ENCODE measurements around the gene GPX2. TPM values are rescaled to one million over a fixed set of nuclear protein-coding genes. Genes with fewer than 3 reads are reported as not detected.
"Not testable (repeated sequence)": the region's sequence is repeated elsewhere in the genome, so short reads cannot be mapped to it uniquely, and the experiment has no call there.

The GPX2 gene
- total RNA-seq, 2 experiments from 2014 or later: not detected

DNA sequence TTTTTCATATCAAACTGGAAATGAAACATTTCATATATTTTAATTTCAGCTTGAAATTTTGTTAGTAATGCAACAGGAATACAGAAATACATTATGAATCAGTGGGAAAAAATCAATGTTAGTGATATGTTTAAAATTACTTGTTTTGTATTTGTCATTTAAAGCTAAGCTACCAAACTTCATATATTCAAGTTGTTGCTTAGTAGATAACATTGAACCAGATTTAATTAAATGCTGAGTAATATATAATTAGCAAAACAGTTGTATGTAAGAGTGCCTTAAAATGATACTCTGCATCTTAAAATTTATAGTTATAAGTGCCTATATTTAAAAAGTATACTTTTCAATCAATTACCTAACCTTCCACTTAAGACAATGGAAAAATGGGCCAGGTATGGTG lies 23.3 kb downstream of the GPX2 start:
- H3K27me3 Mint-ChIP-seq (ENCODE audit: low read depth): no peaks in the 10 kb centered on the region
- H3K4me1 Mint-ChIP-seq (ENCODE audit: low read depth): peaks cover 73% of the 10 kb centered on the region
- H3K9me3 Mint-ChIP-seq: no peaks in the 10 kb centered on the region
- no peak overlapping the region for H3K4me3 Mint-ChIP-seq
- CTCF ChIA-PET: no interaction called here
- no peak for DNase-seq
- intact Hi-C loops (cut with micrococcal nuclease): no loop called here
- peaks cover 35% of the 10 kb centered on the region for H3K36me3 Mint-ChIP-seq (ENCODE audit: low read depth)
- peak overlapping the region; percentile 53 for H3K27ac Mint-ChIP-seq

DNA sequence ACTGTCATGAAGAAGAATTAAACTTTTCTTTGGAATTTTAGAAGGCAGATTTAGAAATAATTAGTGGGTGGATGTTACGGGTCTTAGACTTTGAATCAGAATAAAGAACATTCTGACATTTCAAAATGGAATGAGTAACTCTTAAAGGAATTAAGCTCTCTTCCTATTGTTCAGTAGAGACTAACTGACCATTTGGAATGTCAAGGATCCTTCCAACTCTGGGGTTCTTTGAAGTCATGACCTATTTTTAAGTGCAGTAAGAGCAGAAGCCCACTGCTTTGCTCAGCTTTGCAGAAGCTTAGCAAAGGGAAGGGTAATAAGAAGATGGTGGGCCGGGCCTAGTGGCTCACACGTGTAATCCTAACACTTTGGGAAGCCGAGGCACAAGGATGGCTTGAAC lies 24.3 kb downstream of the GPX2 start:
- H3K9me3 Mint-ChIP-seq: no peaks in the 10 kb centered on the region
- no peaks in the 10 kb centered on the region for H3K27me3 Mint-ChIP-seq (ENCODE audit: low read depth)
- intact Hi-C loops (cut with micrococcal nuclease): no loop called here
- H3K4me1 Mint-ChIP-seq (ENCODE audit: low read depth): peaks cover 72% of the 10 kb centered on the region
- CTCF ChIA-PET: no interaction called here
- peak overlapping the region; percentile 72 for H3K27ac Mint-ChIP-seq
- DNase-seq: no peak
- H3K36me3 Mint-ChIP-seq (ENCODE audit: low read depth): peaks cover 28% of the 10 kb centered on the region
- no peak overlapping the region for H3K4me3 Mint-ChIP-seq

DNA sequence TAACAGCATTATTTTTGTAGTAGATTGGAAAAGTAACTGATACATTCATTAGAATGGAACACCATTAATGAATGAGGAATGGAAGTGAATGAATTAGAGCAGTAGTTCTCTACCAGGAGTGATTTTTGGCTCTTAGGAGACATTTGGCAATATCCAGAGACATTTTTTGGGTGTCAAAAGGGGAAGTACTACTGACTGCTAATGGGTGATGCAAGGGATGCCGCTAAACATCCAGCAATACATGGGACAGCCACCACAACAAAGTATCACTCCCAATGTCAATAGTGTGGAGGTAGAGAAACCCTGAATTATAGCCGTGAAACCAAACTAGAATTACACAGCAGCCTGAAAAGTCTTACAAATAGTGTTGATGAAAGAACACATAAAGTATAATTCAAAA lies 26.7 kb downstream of the GPX2 start:
- H3K27ac Mint-ChIP-seq: peak overlapping the region; percentile 88
- peaks cover 28% of the 10 kb centered on the region for H3K36me3 Mint-ChIP-seq (ENCODE audit: low read depth)
- no peaks in the 10 kb centered on the region for H3K9me3 Mint-ChIP-seq
- no peaks in the 10 kb centered on the region for H3K27me3 Mint-ChIP-seq (ENCODE audit: low read depth)
- intact Hi-C loops (cut with micrococcal nuclease): loop anchor here (2.0 kb wide), 2 partner anchors 35 to 411 kb away; partner anchors contain the start of gene ZBTB1
- DNase-seq: no peak
- peak overlapping the region; percentile 78 for H3K4me3 Mint-ChIP-seq
- peaks cover 61% of the 10 kb centered on the region for H3K4me1 Mint-ChIP-seq (ENCODE audit: low read depth)
- CTCF ChIA-PET: interaction anchor here (2.3 kb wide), 1 partner anchor 9 kb away, joined by 12 read pairs; no protein-coding TSS in a partner anchor

DNA sequence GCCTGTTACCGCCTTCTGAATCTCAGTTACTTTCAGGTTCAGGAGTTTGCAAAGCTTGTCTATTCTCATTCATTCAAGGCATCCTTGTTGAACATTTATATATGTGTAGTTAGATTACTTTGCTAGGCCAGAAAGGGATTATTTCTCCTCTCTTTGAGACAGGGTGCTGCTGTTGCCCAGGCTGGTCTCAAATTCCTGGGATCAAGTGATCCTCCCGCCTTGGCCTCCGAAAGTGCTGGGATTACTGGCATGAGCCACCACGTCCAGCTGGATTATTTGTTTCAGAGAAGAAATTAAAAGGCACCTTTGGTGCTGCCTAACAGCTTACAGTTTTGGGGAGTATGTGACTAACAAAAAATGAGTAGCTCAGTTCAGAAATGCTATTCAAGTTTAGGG lies 27.5 kb downstream of the GPX2 start:
- Mint-ChIP-seq H3K36me3 (ENCODE audit: low read depth) (peaks cover 28% of the 10 kb centered on the region), H3K4me1 (ENCODE audit: low read depth) (peaks cover 54% of the 10 kb centered on the region), H3K4me3 (peak overlapping the region; percentile 78), H3K9me3 (no peaks in the 10 kb centered on the region), H3K27ac (peak overlapping the region; percentile 88), H3K27me3 (ENCODE audit: low read depth) (no peaks in the 10 kb centered on the region)
- no peak for DNase-seq
- intact Hi-C loops (cut with micrococcal nuclease): loop anchor here (2.0 kb wide), 2 partner anchors 34 to 410 kb away; partner anchors contain the start of gene ZBTB1
- CTCF ChIA-PET: interaction anchor here (1.4 to 2.3 kb wide), 3 partner anchors 9 to 22 kb away, joined by 4 to 12 read pairs (median 12); no protein-coding TSS in a partner anchor

DNA sequence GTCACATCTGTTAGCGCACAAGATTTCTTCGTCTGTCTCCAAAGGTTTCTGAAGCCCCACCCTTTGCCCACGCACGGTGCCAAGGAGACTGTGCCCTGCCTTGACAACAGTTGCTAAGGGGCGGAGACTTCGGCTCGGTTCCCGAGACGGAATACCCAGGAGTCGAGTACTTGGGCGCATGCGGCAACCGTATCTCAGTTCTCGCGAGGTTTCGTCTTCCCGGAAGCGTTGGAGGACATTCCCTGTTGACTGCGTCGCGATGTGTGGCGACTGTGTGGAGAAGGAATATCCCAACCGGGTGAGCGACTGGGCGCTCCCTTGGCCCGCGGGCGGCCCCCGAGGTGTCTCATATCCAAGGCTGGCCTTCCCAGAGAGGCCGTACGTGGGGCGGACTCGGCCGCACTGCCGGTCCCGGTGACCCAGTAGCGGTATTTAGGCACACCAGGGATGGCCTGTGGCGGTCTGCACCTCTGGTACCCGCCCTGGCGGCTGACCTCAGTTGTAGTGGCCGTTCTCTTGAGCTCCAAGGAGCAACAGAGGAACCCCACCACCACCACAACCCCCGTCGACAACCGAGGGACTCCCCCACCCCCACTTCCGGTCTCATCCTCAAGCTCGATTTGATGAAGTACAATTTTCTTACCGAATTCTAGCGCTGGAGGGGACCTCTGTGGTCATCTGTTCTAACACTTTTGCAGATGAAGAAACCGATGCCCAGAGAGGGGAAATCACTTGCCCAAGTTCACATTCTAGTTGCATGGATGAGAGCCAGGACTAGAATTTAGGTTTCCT lies 28.1 kb downstream of the GPX2 start, which contains the start of gene CHURC1:
CHURC1 (plus strand) TSS at position 219 of the 792 bp plus-strand sequence; CDS start at position 260, 41 bp downstream.
- DNase-seq: peak; percentile 98
- intact Hi-C loops (cut with micrococcal nuclease): loop anchor here (1.0 to 5.0 kb wide), 6 partner anchors 14 to 410 kb away; partner anchors contain the start of genes MAX, RAB15 and ZBTB1
- Mint-ChIP-seq H3K4me1 (ENCODE audit: low read depth) (peaks cover 51% of the 10 kb centered on the region), H3K27me3 (ENCODE audit: low read depth) (no peaks in the 10 kb centered on the region), H3K27ac (peak within 1 kb of the TSS; percentile 88), H3K36me3 (ENCODE audit: low read depth) (peaks cover 26% of the 10 kb centered on the region), H3K9me3 (no peaks in the 10 kb centered on the region), H3K4me3 (peak within 1 kb of the TSS; percentile 78)
- CTCF ChIA-PET: interaction anchor here (1.4 to 2.3 kb wide), 3 partner anchors 10 to 22 kb away, joined by 4 to 12 read pairs (median 12); no protein-coding TSS in a partner anchor

DNA sequence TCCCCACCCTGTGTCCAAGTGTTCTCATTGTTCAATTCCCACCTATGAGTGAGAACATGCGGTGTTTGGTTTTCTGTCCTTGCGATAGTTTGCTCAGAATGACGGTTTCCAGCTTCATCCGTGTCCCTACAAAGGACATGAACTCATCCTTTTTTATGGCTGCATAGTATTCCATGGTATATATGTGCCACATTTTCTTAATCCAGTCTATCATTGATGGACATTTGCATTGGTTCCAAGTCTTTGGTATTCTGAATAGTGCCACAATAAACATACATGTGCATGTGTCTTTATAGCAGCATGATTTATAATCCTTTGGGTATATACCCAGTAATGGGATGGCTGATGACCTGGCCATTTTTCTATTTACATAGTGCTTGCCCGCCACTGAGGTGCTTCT lies 29.1 kb downstream of the GPX2 start:
- intact Hi-C loops (cut with micrococcal nuclease): loop anchor here (5.0 kb wide), 1 partner anchor 189 kb away; the partner anchor contains the start of gene MAX
- CTCF ChIA-PET: interaction anchor here (2.3 kb wide), 1 partner anchor 11 kb away, joined by 12 read pairs; no protein-coding TSS in a partner anchor
- H3K27me3 Mint-ChIP-seq (ENCODE audit: low read depth); DNase-seq; H3K9me3 Mint-ChIP-seq: not testable (repeated sequence)
- H3K27ac Mint-ChIP-seq: peak overlapping the region; percentile 88
- H3K36me3 Mint-ChIP-seq (ENCODE audit: low read depth): peaks cover 23% of the 10 kb centered on the region
- H3K4me1 Mint-ChIP-seq (ENCODE audit: low read depth): peaks cover 44% of the 10 kb centered on the region
- peak overlapping the region; percentile 78 for H3K4me3 Mint-ChIP-seq

DNA sequence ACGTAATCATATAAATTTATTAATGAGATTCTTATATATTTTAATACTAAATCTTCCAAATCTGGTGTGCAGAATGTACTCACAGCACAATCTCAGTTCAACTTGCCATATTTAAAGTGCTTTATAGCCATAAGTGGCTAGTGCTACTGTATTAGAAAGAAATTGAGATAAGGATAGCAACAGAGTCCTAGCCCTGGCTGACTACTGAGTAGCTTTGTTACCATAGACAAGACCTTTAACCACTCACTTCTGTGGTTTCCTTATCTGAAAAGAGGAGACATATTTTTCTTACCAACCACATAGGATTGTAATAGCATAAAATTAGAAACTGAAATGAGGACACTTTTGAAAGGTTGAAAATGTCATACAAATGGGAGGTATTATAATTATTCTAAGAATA lies 30.3 kb downstream of the GPX2 start:
- H3K4me1 Mint-ChIP-seq (ENCODE audit: low read depth): peaks cover 32% of the 10 kb centered on the region
- intact Hi-C loops (cut with micrococcal nuclease): loop anchor here (5.0 kb wide), 1 partner anchor 190 kb away; the partner anchor contains the start of gene MAX
- CTCF ChIA-PET: interaction anchor here (1.0 to 2.3 kb wide), 3 partner anchors 8 to 89 kb away, joined by 3 to 14 read pairs (median 4); no protein-coding TSS in a partner anchor
- H3K27me3 Mint-ChIP-seq (ENCODE audit: low read depth): no peaks in the 10 kb centered on the region
- H3K9me3 Mint-ChIP-seq: no peaks in the 10 kb centered on the region
- H3K4me3 Mint-ChIP-seq: no peak overlapping the region
- H3K36me3 Mint-ChIP-seq (ENCODE audit: low read depth): peaks cover 15% of the 10 kb centered on the region
- H3K27ac Mint-ChIP-seq: no peak overlapping the region
- no peak for DNase-seq

DNA sequence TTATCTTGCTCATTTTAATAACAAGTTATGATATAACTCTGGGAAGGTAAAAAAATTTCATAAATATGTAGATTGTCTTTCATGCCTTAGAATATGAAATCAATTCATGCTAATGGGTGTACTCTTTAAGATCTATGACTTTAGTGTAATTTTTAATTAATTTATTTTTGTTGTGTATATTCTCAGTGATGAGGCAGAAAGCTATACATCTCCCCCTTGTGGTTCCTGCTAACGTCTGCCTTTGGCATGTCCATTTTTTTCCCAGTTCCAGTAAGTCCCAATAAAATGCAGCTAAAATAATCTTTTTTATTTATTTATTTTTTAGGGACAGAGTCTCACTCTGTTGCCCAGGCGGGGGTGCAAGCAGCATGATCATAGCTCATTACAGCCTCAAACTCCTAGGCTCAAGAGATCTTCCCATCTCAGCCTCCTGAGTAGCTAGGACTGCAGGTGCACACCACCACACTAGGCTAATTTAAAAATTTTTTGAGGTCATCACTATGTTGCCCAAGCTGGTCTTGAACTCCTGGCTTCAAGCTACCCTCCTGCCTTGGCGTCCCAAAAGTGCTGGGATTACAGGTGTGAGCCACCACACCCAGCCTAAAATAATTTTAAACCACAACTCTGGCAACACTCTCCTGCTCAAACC lies 31.6 kb downstream of the GPX2 start:
- H3K4me3 Mint-ChIP-seq: no peak overlapping the region
- H3K36me3 Mint-ChIP-seq (ENCODE audit: low read depth): peaks cover 10% of the 10 kb centered on the region
- no peaks in the 10 kb centered on the region for H3K9me3 Mint-ChIP-seq
- no peak for DNase-seq
- CTCF ChIA-PET: interaction anchor here (0.6 to 2.3 kb wide), 14 partner anchors 14 to 506 kb away, joined by 3 to 14 read pairs (median 4); no protein-coding TSS in a partner anchor
- peaks cover 20% of the 10 kb centered on the region for H3K4me1 Mint-ChIP-seq (ENCODE audit: low read depth)
- no peaks in the 10 kb centered on the region for H3K27me3 Mint-ChIP-seq (ENCODE audit: low read depth)
- H3K27ac Mint-ChIP-seq: no peak overlapping the region
- intact Hi-C loops (cut with micrococcal nuclease): loop anchor here (5.0 kb wide), 1 partner anchor 191 kb away; the partner anchor contains the start of gene MAX

DNA sequence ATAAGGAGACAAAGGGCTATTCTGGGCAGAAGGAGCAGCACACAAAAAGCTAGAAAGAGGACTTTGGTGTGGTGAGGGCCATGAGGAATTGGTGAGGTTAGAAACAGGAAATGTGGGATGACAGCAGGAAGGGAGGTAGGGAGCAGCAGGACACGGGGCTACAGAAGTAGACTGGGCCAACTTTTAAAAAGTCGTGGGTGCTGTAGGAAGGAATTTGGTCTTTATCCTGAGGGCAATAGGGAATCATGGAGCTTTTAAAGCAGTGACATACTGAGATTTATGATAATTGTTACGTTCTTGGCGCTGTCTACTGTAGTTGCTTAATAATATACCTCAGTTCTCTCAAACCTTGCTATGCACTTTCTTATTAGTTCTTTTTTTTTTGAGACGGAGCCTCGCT lies 36.5 kb downstream of the GPX2 start:
- Mint-ChIP-seq H3K4me3 (no peak overlapping the region), H3K27me3 (ENCODE audit: low read depth) (no peaks in the 10 kb centered on the region), H3K9me3 (no peaks in the 10 kb centered on the region), H3K36me3 (ENCODE audit: low read depth) (no peaks in the 10 kb centered on the region), H3K27ac (no peak overlapping the region), H3K4me1 (ENCODE audit: low read depth) (peaks cover 3% of the 10 kb centered on the region)
- CTCF ChIA-PET: interaction anchor here (0.7 to 0.8 kb wide), 2 partner anchors 28 to 75 kb away, joined by 3 to 4 read pairs; no protein-coding TSS in a partner anchor
- intact Hi-C loops (cut with micrococcal nuclease): no loop called here
- no peak for DNase-seq

DNA sequence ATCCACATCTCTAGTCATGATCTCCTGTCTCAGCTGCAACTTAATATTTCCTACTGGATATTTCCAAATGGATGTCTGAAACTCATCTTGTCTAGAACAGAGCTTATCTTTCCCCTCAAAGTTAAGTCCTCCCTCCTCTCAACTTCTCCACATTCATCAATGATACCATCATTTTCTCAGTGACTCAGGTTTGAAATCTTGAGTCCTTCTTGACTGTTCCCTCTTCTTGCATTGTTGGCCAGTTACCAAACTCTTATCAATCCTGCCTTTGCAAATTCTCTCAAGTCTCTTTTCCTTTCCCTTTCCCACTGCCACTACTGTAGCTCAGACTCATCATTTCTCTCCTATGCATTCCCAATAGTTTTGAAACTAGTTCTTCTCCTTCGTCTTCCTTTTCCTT lies 42.6 kb downstream of the GPX2 start:
- Mint-ChIP-seq H3K27ac (no peak overlapping the region), H3K27me3 (ENCODE audit: low read depth) (no peaks in the 10 kb centered on the region), H3K9me3 (no peaks in the 10 kb centered on the region), H3K4me1 (ENCODE audit: low read depth) (no peaks in the 10 kb centered on the region), H3K4me3 (no peak overlapping the region), H3K36me3 (ENCODE audit: low read depth) (no peaks in the 10 kb centered on the region)
- intact Hi-C loops (cut with micrococcal nuclease): no loop called here
- CTCF ChIA-PET: interaction anchor here (2.0 kb wide), 1 partner anchor 8 kb away, joined by 20 read pairs; no protein-coding TSS in a partner anchor
- DNase-seq: no peak

DNA sequence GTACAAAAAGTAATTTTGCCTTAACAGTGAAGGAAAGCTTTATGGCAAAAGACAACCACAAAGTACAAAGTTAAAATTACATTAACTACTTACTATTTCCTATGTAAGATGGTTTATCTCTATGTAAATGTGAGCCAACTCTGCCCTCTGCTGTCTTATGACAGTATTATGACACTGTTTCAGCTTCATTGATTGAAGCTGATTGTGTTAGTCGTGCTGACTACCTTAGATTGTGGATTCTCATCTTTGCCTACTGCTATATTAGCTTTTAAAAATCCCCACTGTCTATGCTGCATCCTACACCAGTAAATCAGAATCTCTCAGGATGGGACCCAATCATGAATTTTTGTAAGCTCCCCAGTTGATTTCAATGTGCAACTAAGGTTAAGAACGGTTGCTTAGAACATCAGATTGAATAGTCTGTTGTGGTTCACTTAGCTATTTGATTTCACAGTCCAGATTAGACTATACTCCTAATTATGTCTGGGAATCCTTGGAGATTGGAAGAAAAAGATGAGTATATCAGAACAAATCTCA lies 50.6 kb downstream of the GPX2 start:
- Mint-ChIP-seq H3K4me3 (no peak overlapping the region), H3K4me1 (ENCODE audit: low read depth) (no peaks in the 10 kb centered on the region), H3K27ac (no peak overlapping the region), H3K36me3 (ENCODE audit: low read depth) (no peaks in the 10 kb centered on the region), H3K9me3 (no peaks in the 10 kb centered on the region), H3K27me3 (ENCODE audit: low read depth) (no peaks in the 10 kb centered on the region)
- CTCF ChIA-PET: interaction anchor here (0.6 to 6.2 kb wide), 53 partner anchors 9 to 730 kb away, joined by 3 to 153 read pairs (median 4); partner anchors contain the start of genes FNTB and SPTB
- intact Hi-C loops (cut with micrococcal nuclease): loop anchor here (5.0 kb wide), 5 partner anchors 70 to 220 kb away; no protein-coding TSS in a partner anchor
- peak; percentile 49 for DNase-seq
